Panc1 (cell line): ENCODE measurements around the gene KCNH1. TPM values are rescaled to one million over a fixed set of nuclear protein-coding genes. Genes with fewer than 3 reads are reported as not detected.

Experiments used
- ATAC-seq: fragments of 200-7000 bp; cut with Tn5 transposase; 2 replicates; pipeline ENCODE4 v1.9.1; 2020; ENCODE audit warnings: mild to moderate bottlenecking, moderate library complexity
- BruUV-seq: library from RNA; stranded (reverse); fragments of 400-500 nt; replicated peaks from 2 replicates; lab custom pipeline; 2021; lab: Mats Ljungman, UMichigan
- CTCF ChIA-PET: fragments of 300-600 bp; sonication (Branson Sonifier 250); formaldehyde crosslinking; loops from one replicate; lab custom pipeline; 2022; ENCODE audit warnings: antibody characterized with exemption; lab: Charles Lee
- POLR2A ChIA-PET: fragments of 300-600 bp; sonication (Branson Sonifier 250); formaldehyde crosslinking; loops from one replicate; lab custom pipeline; 2022; ENCODE audit warnings: antibody characterized with exemption; lab: Charles Lee
- DNase-seq: peaks from one replicate; pipeline ENCODE4 v3.0.0-alpha.2; 2010; ENCODE audit warnings: low read depth, low spot score
- H3K27ac ChIP-seq: 2 replicates; pipeline ENCODE4 v1.5.1; 2011; ENCODE audit warnings: mild to moderate bottlenecking, low read length, inconsistent platforms
- H3K27me3 ChIP-seq: fragments of 200-500 bp; sonication (Bioruptor generic); 2 replicates; pipeline ENCODE4 v1.6.0; 2014; ENCODE audit warnings: low read length, inconsistent platforms; ENCODE audit not compliant: control insufficient read depth, insufficient read depth
- H3K36me3 ChIP-seq: fragments of 200-500 bp; sonication (Bioruptor generic); 2 replicates; pipeline ENCODE4 v1.5.1; 2014; ENCODE audit warnings: inconsistent platforms, mild to moderate bottlenecking, low read length, moderate library complexity; ENCODE audit not compliant: control insufficient read depth, insufficient read depth
- H3K4me1 ChIP-seq: 2 replicates; pipeline ENCODE4 v1.5.1; 2011; ENCODE audit warnings: inconsistent platforms, mild to moderate bottlenecking, low read length, moderate library complexity; ENCODE audit not compliant: control insufficient read depth, insufficient read depth
- H3K4me3 ChIP-seq, 2 experiments: 2 replicates each; pipeline ENCODE4 v1.5.1; 2011 to 2012; ENCODE audit warnings: low read depth in 2 of 2, low read length in 2 of 2, mild to moderate bottlenecking in 2 of 2, inconsistent platforms in 1 of 2, moderate library complexity in 1 of 2
- H3K9me3 ChIP-seq: fragments of 200-500 bp; sonication (Bioruptor generic); 2 replicates; pipeline ENCODE4 v1.5.1; 2014; ENCODE audit warnings: low read depth, mild to moderate bottlenecking, inconsistent platforms, low read length, moderate library complexity; ENCODE audit not compliant: control insufficient read depth, insufficient read depth
- CTCF ChIP-seq: fragments of 450-650 bp; IDR thresholded peaks from 2 replicates; pipeline ENCODE4 v1.5.1; 2017; ENCODE audit warnings: mild to moderate bottlenecking
- POLR2AphosphoS5 ChIP-seq: IDR thresholded peaks from 2 replicates; pipeline ENCODE4 v1.6.1; 2012; ENCODE audit warnings: mild to moderate bottlenecking, low read depth, low read length, moderate library complexity
- REST ChIP-seq, 2 experiments: IDR thresholded peaks; 2 replicates each; pipeline ENCODE4 v1.6.1; 2011 to 2012; ENCODE audit warnings: low read depth in 2 of 2, control low read depth in 1 of 2, low read length in 1 of 2, mild to moderate bottlenecking in 1 of 2, moderate library complexity in 1 of 2; ENCODE audit not compliant: insufficient read depth in 1 of 2
- SIN3A ChIP-seq: IDR thresholded peaks from 2 replicates; pipeline ENCODE4 v1.6.1; 2012; ENCODE audit warnings: low read depth, mild to moderate bottlenecking, low read length, moderate library complexity, borderline replicate concordance; ENCODE audit not compliant: insufficient read depth
- TCF7L2 ChIP-seq: IDR thresholded peaks from 2 replicates; pipeline ENCODE4 v1.6.1; 2011; ENCODE audit warnings: mild to moderate bottlenecking, low read depth, low read length, inconsistent platforms
- in situ Hi-C: cut with HindIII; loops from 2 replicates; pipeline ENCODE4 v1.10.0; 2016; ENCODE audit warnings: low sequenced_read_pairs, low pct_unique_long_range_greater_than_20kb
- intact Hi-C: fragments of 100-400 bp; cut with micrococcal nuclease; formaldehyde crosslinking; loops from one replicate; pipeline ENCODE4 v1.10.0; 2022; ENCODE audit not compliant: unreplicated experiment
- total RNA-seq: library from RNA; stranded (reverse); gene quantifications from one replicate; pipeline ENCODE4 v1.2.1, GENCODE V29; 2021; ENCODE audit not compliant: unreplicated experiment

KCNH1 gene
- total RNA-seq, 1 experiment from 2014 or later = not detected

- no TSS peak for BruUV-seq
- ATAC-seq (no peak), DNase-seq (no peak)
- in situ Hi-C loops = no loop called here
- intact Hi-C loops = no loop called here
- H3K36me3 ChIP-seq = no peaks in the 10 kb centered on the region
- no peak overlapping the region for H3K4me3 ChIP-seq
- no peak overlapping the region for H3K27ac ChIP-seq
- ChIA-PET POLR2A (no interaction called here), CTCF (no interaction called here)
- no peaks in the 10 kb centered on the region for H3K4me1 ChIP-seq
- no peaks in the 10 kb centered on the region for H3K9me3 ChIP-seq
- TF ChIP-seq CTCF (no peak), REST (IDR thresholded peaks at IDR 0.05; ENCODE audit: insufficient read depth in 1 of 2, low read depth in 2 of 2, low read length in 1 of 2) (no peak), SIN3A (no peak), TCF7L2 (no peak), POLR2AphosphoS5 (no peak)
- H3K27me3 ChIP-seq = no peaks in the 10 kb centered on the region; the same call in 1 of the 2 replicates
Observed at GRCh38 chr1:210728437-210729149, 405.4 kb downstream of the KCNH1 start.

- Histone ChIP-seq H3K4me1 (no peaks in the 10 kb centered on the region), H3K27ac (no peak overlapping the region), H3K4me3 (no peak overlapping the region), H3K36me3 (no peaks in the 10 kb centered on the region), H3K27me3 (no peaks in the 10 kb centered on the region; the same call in 1 of the 2 replicates), H3K9me3 (no peaks in the 10 kb centered on the region)
- intact Hi-C loops (no loop called here), in situ Hi-C loops (no loop called here)
- BruUV-seq = no TSS peak
- POLR2A ChIA-PET = no interaction called here
- DNase-seq = no peak
- TF ChIP-seq SIN3A (no peak), TCF7L2 (no peak), CTCF (no peak)
- CTCF ChIA-PET = no interaction called here
- ATAC-seq = no peak
Observed at GRCh38 chr1:210727709-210728108, 406.2 kb downstream of the KCNH1 start.
